GM12864 (cell line): ENCODE data around the gene EFHC1.

Source experiments
- DNase-seq: peaks from one replicate; pipeline ENCODE4 v3.0.0-alpha.2; 2011; ENCODE audit warnings: low read depth
- H3K4me3 ChIP-seq: 2 replicates; pipeline ENCODE4 v1.5.1; 2011; ENCODE audit warnings: mild to moderate bottlenecking, low read depth, low read length, control low read depth
- TF ChIP-seq, protein P1 (sequence below): IDR thresholded peaks from 2 replicates; pipeline ENCODE4 v1.5.1; 2011; ENCODE audit warnings: low read depth, mild to moderate bottlenecking, moderate library complexity, low read length, control low read depth, inconsistent platforms; ENCODE audit errors: missing control alignments

The EFHC1 gene

DNA sequence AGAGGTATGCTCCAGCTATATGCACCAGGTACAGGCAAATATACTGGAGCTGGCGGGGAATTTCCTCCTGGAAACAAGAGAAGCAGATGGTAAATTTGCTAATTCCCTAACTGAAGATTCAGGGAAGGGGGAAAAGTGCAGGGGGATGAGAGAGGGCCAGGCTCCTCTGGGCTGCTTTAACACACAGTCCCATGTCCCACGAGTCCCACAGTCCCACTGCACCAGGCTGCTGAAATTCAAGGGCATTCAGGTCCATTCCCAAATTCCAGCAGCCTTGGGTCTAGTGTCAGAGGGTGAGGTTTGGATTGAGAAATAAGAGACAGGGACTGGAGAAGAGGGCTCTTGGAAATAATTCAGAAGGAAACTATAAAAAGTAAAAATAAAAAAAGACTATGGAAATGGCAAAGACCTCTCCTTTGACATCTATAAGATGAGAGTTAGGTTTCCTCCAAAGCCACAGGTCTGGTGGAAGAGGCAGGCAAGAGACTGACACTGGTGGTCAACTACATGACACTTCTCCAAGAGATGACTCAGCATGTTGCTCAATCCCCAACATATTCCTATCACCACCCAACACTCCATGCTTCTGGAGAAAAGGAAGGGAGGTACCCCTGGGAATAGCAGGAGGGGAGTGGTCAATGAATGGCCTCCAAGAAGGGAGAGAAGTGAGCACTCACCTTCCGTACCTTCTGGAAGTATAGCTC lies 87.6 kb downstream of the EFHC1 start:
- DNase-seq, result no peak
- TF ChIP-seq, protein P1, sequence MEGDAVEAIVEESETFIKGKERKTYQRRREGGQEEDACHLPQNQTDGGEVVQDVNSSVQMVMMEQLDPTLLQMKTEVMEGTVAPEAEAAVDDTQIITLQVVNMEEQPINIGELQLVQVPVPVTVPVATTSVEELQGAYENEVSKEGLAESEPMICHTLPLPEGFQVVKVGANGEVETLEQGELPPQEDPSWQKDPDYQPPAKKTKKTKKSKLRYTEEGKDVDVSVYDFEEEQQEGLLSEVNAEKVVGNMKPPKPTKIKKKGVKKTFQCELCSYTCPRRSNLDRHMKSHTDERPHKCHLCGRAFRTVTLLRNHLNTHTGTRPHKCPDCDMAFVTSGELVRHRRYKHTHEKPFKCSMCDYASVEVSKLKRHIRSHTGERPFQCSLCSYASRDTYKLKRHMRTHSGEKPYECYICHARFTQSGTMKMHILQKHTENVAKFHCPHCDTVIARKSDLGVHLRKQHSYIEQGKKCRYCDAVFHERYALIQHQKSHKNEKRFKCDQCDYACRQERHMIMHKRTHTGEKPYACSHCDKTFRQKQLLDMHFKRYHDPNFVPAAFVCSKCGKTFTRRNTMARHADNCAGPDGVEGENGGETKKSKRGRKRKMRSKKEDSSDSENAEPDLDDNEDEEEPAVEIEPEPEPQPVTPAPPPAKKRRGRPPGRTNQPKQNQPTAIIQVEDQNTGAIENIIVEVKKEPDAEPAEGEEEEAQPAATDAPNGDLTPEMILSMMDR, result no peak

DNA sequence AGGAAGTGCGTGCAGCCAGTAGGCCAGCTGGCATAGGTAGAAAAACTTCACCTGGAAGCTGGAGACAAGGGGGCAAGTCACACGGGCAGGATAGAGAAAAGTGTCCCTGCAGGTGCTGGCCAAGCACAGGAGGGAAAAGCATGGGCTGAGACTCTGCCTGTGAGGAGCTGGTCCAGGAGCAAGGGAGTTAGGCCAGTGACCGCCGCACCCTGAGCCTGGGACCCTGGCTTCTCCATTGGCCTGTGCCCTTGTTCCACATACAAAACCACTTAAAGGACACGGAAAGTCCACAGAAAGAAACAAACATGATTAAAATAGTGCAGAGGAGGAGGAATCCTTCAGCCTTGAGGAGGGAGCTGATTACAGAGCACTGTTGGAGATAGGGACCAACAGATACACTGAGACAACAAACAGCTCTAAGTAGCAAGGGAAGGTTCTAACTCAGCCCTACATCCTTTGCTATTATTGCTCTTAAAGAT lies 88.2 kb downstream of the EFHC1 start:
- DNase-seq, result no peak
- H3K4me3 ChIP-seq, result no peak overlapping the region
- TF ChIP-seq, protein P1, result no peak

More for the DNA sequence above, 87.6 kb downstream of the EFHC1 start:
- no peak overlapping the region for H3K4me3 ChIP-seq

DNA sequence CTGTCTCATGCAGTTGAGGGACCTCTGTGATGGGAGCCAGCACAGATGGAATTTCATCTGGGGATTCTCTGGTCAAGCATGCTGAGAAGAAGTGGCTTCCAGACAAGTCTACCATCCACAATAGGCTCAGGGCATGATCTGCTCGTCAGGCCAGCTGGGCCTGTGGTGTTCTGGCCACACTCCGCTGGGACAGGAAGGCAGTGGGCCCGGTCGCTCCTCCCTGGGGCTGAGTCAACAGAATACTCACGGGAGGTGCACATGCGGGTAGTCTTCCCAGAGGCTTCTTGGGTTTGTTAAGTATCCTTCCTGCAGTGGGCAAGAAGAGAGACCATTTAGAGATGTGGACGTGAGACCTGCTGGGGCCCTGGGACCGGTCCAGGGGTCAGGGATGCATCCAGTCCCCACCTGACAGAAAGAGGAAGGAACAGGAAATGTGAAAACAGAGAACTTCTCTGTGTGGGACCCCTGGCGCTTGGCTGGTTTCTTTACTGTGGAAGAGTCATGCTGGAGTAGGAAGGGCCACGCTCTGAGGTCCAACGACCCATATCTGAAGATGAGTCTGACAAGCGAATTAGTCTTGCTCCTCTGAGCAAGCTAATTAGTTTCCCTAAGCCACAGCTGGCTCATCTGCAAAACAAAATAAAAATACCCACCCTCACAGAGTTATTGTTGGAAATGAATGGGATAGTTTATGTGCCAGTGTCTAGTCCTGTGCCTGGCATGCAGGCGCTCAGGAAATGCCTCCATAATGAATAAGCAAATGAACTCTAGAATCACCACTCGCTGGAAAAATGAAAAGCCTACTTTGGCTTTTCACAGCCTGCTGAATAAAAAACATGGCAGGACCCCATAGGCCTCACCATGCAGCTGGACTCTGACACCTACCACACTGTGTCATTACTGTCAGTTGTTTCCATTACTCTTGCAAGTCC lies 89.4 kb downstream of the EFHC1 start:
- TF ChIP-seq, protein P1, result no peak
- no peak for DNase-seq

DNA sequence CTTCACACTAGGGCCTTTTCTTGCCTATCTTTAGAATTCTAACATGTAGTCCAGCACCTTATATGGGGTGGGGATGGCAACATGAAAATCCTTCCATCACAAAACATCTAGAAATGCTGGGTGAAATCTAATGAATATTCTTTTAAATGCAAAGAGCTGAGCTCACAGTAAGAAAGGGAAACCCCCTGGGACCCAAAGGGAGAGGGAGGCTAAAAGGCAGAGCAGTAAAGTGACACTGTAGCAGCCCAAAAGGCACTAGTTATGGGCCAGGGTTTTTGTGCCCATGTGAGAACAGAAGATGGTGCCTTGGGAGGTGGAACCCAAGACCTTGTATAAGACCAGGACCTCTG lies 90.0 kb downstream of the EFHC1 start:
- TF ChIP-seq, protein P1, result no peak
- H3K4me3 ChIP-seq, result no peak overlapping the region
- no peak for DNase-seq

More for the DNA sequence above, 89.4 kb downstream of the EFHC1 start:
- no peak overlapping the region for H3K4me3 ChIP-seq

DNA sequence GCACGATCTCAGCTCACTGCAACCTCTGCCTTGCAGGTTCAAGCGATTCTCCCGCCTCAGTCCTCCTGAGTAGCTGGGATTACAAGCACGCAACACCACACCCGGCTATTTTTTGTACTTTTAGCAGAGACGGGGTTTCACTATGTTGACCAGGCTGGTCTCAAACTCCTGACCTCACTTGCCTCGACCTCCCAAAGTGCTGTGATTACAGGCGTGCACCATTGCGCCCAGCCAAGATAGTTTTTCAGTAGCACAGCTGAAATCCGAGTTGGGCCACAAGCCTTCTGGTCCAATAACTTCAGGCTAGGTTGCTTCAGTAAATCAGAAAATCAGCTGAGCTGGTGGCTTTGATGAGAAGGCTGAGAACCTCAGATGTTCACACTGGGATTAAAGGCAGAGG lies 91.0 kb downstream of the EFHC1 start:
- TF ChIP-seq, protein P1, result no peak
- no peak for DNase-seq
- H3K4me3 ChIP-seq, result no peak overlapping the region

DNA sequence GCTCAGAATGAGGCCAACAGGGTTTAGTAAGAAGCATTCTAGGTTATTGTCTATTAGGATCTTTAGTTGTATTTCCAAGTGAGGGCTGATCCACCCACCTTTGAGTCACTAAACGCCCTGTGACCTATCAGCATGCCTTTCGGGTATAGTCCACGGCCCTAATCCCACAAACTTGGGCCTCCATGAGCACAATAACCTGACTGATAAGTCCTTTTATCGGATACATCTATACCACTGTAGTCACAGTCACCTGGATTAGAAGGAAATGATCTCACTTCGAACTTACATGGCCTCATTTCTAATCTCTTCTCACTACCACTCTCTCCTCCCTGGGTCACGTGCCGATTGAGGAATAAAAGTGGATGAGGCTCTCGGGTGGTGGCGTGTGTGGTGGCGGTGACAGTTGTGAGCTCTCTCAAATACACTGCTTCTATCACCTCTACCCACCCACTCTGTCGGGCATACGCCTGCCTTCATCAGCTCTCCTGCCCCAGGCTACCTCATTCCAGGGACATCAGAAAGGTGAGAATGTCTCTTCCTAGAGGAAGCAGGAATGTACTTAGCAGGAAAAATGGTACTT lies 91.5 kb downstream of the EFHC1 start:
- no peak overlapping the region for H3K4me3 ChIP-seq
- TF ChIP-seq, protein P1, result no peak
- no peak for DNase-seq
